Right lobe of liver (tissue), 6 donors: ENCODE data around the gene MED27. TPM values are rescaled to one million over a fixed set of nuclear protein-coding genes. Genes with fewer than 3 reads are reported as not detected.

Experiments used
- ATAC-seq, 4 donors: fragments of 200-7000 bp; cut with Tn5 transposase; one replicate each; pipeline ENCODE4 v1.9.1; 2020; ENCODE audit warnings: mild to moderate bottlenecking in 4 of 4, moderate library complexity in 4 of 4
- DNase-seq, 3 donors: peaks; one replicate each; pipeline ENCODE4 v3.0.0-alpha.2; 2020
- H3K27ac ChIP-seq, 3 donors: fragments of 200-600 bp; one replicate each; pipeline ENCODE4 v1.8.0; 2022
- H3K27me3 ChIP-seq, 2 donors: fragments of 200-600 bp; one replicate each; pipeline ENCODE4 v1.8.0; 2022
- H3K36me3 ChIP-seq, 4 donors: fragments of 200-600 bp; sonication (generic) in 1 of 4; one replicate each; pipeline versions ENCODE4 v1.5.1 to v1.8.0; 2017 to 2022; ENCODE audit warnings: control low read depth in 1 of 4
- H3K4me1 ChIP-seq, 4 donors: fragments of 200-600 bp; sonication (generic) in 1 of 4; one replicate each; pipeline versions ENCODE4 v1.5.1 to v1.8.0; 2017 to 2022; ENCODE audit warnings: control low read depth in 1 of 4
- H3K4me3 ChIP-seq, 3 donors: fragments of 200-600 bp; one replicate each; pipeline ENCODE4 v1.8.0; 2022
- H3K9me3 ChIP-seq, 4 donors: fragments of 200-600 bp; sonication (generic) in 1 of 4; one replicate each; pipeline versions ENCODE4 v1.5.1 to v1.8.0; 2017 to 2022; ENCODE audit warnings: control low read depth in 1 of 4
- CTCF ChIP-seq, 4 donors: fragments of 200-600 bp in 3 of 4; fragments of 450-650 bp in 1 of 4; IDR thresholded peaks; one replicate each; pipeline versions ENCODE4 v1.5.1 to v1.8.0; 2016 to 2022; ENCODE audit warnings: antibody characterized with exemption in 4 of 4, mild to moderate bottlenecking in 2 of 4
- POLR2A ChIP-seq: fragments of 450-650 bp; IDR thresholded peaks from one replicate; pipeline ENCODE4 v1.6.1; 2017; ENCODE audit warnings: antibody characterized with exemption, mild to moderate bottlenecking
- WGBS: methylation state at CpG from one replicate; pipeline ENCODE4 v1.1.6; 2018; ENCODE audit warnings: low coverage, low lambda C conversion rate; ENCODE audit not compliant: insufficient coverage; ENCODE audit errors: missing lambda C conversion rate; 5-methylcytosine and 5-hydroxymethylcytosine counted together
- intact Hi-C, 2 donors: fragments of 100-400 bp; cut with DNase I; formaldehyde crosslinking; loops; one replicate each; pipeline versions ENCODE4 v1.11.2 to v1.14.1; 2022
- total RNA-seq, 6 experiments: library from RNA; depleted of rRNA in 2 of 6; stranded (reverse); fragments of >200 nt in 2 of 6; fragmentation: NEBNext Ultra II Directional in 3 of 6; extraction: Animal tissue kit (Norgen Biotek cat#: 25700) in 3 of 6; gene quantifications; one replicate each; pipeline versions ENCODE4 v1.1.0 to v1.2.4, GENCODE V29; 2016 to 2023
- donor health status: DM: no; HTN: yes; CAD: no.
- donor health status: DM: no; HTN: no; CAD: no.
- donor health status: DM: no; HTN: no; CAD: no.
- donor health status: DM: no; HTN: yes; CAD: no.
- donor health status: DM: no; HTN: yes; CAD: no.

Gene MED27
- total RNA-seq, 6 experiments from 2014 or later: 4.6 to 7.3 (median 6.1) TPM

- no peak for TF ChIP-seq POLR2A
- TF ChIP-seq CTCF (IDR thresholded peaks at IDR 0.05): no peak
- no peak for DNase-seq
- Histone ChIP-seq H3K27me3 (no peaks in the 10 kb centered on the region), H3K27ac (no peak overlapping the region), H3K4me3 (no peak overlapping the region), H3K9me3 (no peaks in the 10 kb centered on the region), H3K36me3 (no peaks in the 10 kb centered on the region), H3K4me1 (no peaks in the 10 kb centered on the region)
- intact Hi-C loops: no loop called here
- WGBS: 60% methylated on average over 5 of the region's 5 CpGs
- no peak for ATAC-seq
These were observed 103.2 kb downstream of the MED27 start for GRCh38 chr9:131976157-131977108.

GRCh38 chr9:131972889-131973288, 106.8 kb downstream of the MED27 start:
- intact Hi-C loops: no loop called here
- no peak for TF ChIP-seq POLR2A
- TF ChIP-seq CTCF (IDR thresholded peaks at IDR 0.05): no peak
- Histone ChIP-seq H3K27me3 (no peaks in the 10 kb centered on the region), H3K36me3 (no peaks in the 10 kb centered on the region), H3K4me1 (no peaks in the 10 kb centered on the region), H3K4me3 (no peak overlapping the region), H3K27ac (no peak overlapping the region), H3K9me3 (no peaks in the 10 kb centered on the region)
- ATAC-seq (no peak), DNase-seq (no peak)

GRCh38 chr9:131971482-131972074, 108.1 kb downstream of the MED27 start:
- Histone ChIP-seq H3K4me1 (no peaks in the 10 kb centered on the region), H3K4me3 (no peak overlapping the region), H3K36me3 (no peaks in the 10 kb centered on the region), H3K27me3 (no peaks in the 10 kb centered on the region), H3K27ac (no peak overlapping the region), H3K9me3 (no peaks in the 10 kb centered on the region)
- WGBS: 95% methylated on average over 4 of the region's 6 CpGs
- intact Hi-C loops: no loop called here
- TF ChIP-seq POLR2A (no peak), CTCF (IDR thresholded peaks at IDR 0.05) (no peak)
- no peak for DNase-seq
- ATAC-seq: no peak

GRCh38 chr9:131969469-131969989, 110.1 kb downstream of the MED27 start:
- DNase-seq: no peak
- TF ChIP-seq POLR2A (no peak), CTCF (IDR thresholded peaks at IDR 0.05) (no peak)
- ATAC-seq: no peak
- H3K4me1 ChIP-seq: no peaks in the 10 kb centered on the region
- no peak overlapping the region for H3K4me3 ChIP-seq
- 100% methylated on average over 1 of the region's 5 CpGs for WGBS
- no peak overlapping the region for H3K27ac ChIP-seq
- intact Hi-C loops: no loop called here
- no peaks in the 10 kb centered on the region for H3K36me3 ChIP-seq
- H3K9me3 ChIP-seq: no peaks in the 10 kb centered on the region
- no peaks in the 10 kb centered on the region for H3K27me3 ChIP-seq
